Body of pancreas (tissue), 4 donors: ENCODE data around the gene CBR3. TPM values are rescaled to one million over a fixed set of nuclear protein-coding genes. Genes with fewer than 3 reads are reported as not detected.

Experiments used
- ATAC-seq: fragments of 150-250 bp; one replicate; pipeline ENCODE4 v1.9.1; 2016
- DNase-seq, 4 donors: peaks; one replicate each; pipeline ENCODE4 v3.0.0-alpha.2; 2019
- H3K27ac ChIP-seq, 4 donors: fragments of 200-600 bp; sonication (generic); 1 replicate in 3 of 4; 2 replicates in 1 of 4; pipeline versions ENCODE4 v1.5.1 to v1.6.1; 2016 to 2019; ENCODE audit warnings: mild to moderate bottlenecking in 1 of 4, mixed read lengths in 1 of 4, moderate library complexity in 1 of 4
- H3K27me3 ChIP-seq, 2 donors: fragments of 200-600 bp; sonication (generic); one replicate each; pipeline ENCODE4 v1.6.0; 2016; ENCODE audit warnings: mild to moderate bottlenecking in 1 of 2
- H3K36me3 ChIP-seq, 2 donors: fragments of 200-600 bp; sonication (generic); replicated peaks in 1 of 2; 2 replicates each; pipeline ENCODE4 v1.5.1; 2016; ENCODE audit warnings: low read depth in 2 of 2; ENCODE audit not compliant: insufficient read depth in 1 of 2
- H3K4me1 ChIP-seq: fragments of 200-600 bp; sonication (generic); one replicate; pipeline ENCODE4 v1.6.0; 2016
- H3K4me3 ChIP-seq, 2 donors: fragments of 200-600 bp; sonication (generic); 1 replicate in 1 of 2; 2 replicates in 1 of 2; pipeline ENCODE4 v1.5.1; 2016 to 2019
- H3K9me3 ChIP-seq, 3 donors: fragments of 200-600 bp; sonication (generic); 1 replicate in 2 of 3; 2 replicates in 1 of 3; pipeline ENCODE4 v1.5.1; 2016
- POLR2A ChIP-seq, 3 donors: fragments of 450-650 bp; IDR thresholded peaks; one replicate each; pipeline ENCODE4 v1.6.1; 2016; ENCODE audit warnings: antibody characterized with exemption in 3 of 3, mild to moderate bottlenecking in 2 of 3
- WGBS, 2 donors: methylation state at CpG; one replicate each; pipeline ENCODE4 v1.1.5; 2017; 5-methylcytosine and 5-hydroxymethylcytosine counted together
- intact Hi-C: fragments of 100-400 bp; cut with DNase I; formaldehyde crosslinking; loops from one replicate; pipeline ENCODE4 v1.15.1; 2023
- total RNA-seq, 2 donors: library from RNA; depleted of rRNA; stranded (reverse); fragments of >200 nt; gene quantifications; one replicate each; pipeline ENCODE4 v1.1.0, GENCODE V29; 2016
- TF ChIP-seq, protein P1 (sequence below), 7 experiments: fragments of 450-650 bp in 4 of 7; fragments of 200-600 bp in 3 of 7; sonication (generic) in 3 of 7; IDR thresholded peaks; one replicate each; pipeline ENCODE4 v1.5.1; 2016 to 2019; ENCODE audit warnings: antibody characterized with exemption in 7 of 7

The CBR3 gene
- total RNA-seq, 2 donors from 2014 or later, result 0.52 to 1.3 TPM

DNA sequence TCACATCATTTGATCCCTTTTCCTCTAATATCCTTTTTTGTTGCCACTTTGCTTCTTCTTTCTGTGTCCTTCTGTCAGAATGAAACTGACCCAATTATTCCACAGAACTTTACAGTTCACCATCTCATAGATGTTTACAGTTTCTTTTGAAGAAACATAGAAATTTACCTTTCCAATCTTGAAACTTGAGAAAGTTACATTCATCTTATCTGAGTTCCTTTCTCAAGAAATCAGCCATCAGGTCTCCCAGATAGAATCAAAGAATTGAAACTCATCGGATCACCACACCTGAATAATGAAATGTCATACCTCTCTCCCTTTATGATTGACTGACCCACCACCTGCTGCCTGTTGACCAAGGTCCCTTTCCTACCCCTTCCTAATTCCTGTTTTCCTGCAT lies 41.4 kb upstream of the CBR3 start:
- H3K4me3 ChIP-seq, result no peak overlapping the region
- peaks cover 0 to 4% (median 0%) of the 10 kb centered on the region in 3 donors for H3K9me3 ChIP-seq
- 85 to 87% methylated on average over 1 of the region's 1 CpG for WGBS, 2 donors
- DNase-seq, result no peak
- no peak for TF ChIP-seq POLR2A (IDR thresholded peaks at IDR 0.05)
- TF ChIP-seq, protein P1, sequence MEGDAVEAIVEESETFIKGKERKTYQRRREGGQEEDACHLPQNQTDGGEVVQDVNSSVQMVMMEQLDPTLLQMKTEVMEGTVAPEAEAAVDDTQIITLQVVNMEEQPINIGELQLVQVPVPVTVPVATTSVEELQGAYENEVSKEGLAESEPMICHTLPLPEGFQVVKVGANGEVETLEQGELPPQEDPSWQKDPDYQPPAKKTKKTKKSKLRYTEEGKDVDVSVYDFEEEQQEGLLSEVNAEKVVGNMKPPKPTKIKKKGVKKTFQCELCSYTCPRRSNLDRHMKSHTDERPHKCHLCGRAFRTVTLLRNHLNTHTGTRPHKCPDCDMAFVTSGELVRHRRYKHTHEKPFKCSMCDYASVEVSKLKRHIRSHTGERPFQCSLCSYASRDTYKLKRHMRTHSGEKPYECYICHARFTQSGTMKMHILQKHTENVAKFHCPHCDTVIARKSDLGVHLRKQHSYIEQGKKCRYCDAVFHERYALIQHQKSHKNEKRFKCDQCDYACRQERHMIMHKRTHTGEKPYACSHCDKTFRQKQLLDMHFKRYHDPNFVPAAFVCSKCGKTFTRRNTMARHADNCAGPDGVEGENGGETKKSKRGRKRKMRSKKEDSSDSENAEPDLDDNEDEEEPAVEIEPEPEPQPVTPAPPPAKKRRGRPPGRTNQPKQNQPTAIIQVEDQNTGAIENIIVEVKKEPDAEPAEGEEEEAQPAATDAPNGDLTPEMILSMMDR (IDR thresholded peaks at IDR 0.05), result no peak
- ATAC-seq, result no peak
- no peaks in the 10 kb centered on the region for H3K27me3 ChIP-seq
- H3K36me3 ChIP-seq, result no peaks in the 10 kb centered on the region
- H3K27ac ChIP-seq, result no peak overlapping the region
- H3K4me1 ChIP-seq, result no peaks in the 10 kb centered on the region
- intact Hi-C loops, result no loop called here

DNA sequence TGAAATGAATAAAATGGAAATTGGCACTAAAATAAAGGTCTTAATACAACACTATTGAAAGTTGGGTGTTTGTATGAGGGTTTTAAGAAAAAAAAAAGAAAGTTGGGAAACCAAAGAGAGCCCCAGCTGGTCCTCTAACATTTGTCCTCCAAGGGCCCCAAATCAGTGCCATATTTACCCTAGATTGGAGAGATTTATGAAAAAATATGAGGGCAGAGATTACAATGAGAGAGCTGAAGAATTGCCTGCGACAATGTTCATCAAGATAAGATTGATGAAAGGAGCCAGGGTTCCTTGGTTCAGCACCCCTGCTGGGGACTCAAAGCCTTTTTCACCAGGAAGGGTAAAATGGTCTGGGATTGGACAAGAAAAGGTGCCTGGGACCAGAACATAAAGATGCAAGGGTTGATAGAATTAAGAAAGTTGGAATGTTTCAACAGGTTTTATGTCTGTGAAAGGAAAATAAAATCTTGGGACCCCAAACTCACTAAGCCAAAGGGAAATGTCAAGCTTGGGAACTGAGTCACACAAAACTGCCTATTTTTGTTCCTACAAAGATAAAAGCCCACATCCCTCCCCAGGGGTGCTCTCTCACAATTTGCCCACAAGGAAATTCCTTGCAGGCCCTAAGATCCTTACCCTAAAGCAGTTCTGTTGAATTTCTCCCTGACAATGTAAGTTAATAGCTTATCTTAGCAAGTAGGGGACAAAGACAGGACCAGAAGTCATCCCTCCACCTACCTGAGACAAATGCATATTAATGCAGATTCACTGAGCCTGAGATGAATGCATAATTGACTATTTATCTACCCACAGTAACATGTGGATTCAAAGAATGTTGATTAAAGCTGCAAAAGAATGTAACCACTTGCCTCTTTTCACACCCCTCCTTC lies 38.2 kb upstream of the CBR3 start:
- no peak overlapping the region for H3K27ac ChIP-seq
- no peaks in the 10 kb centered on the region for H3K36me3 ChIP-seq
- DNase-seq (no peak), ATAC-seq (no peak)
- no peak overlapping the region for H3K4me3 ChIP-seq
- no peak for TF ChIP-seq POLR2A (IDR thresholded peaks at IDR 0.05)
- TF ChIP-seq, protein P1 (IDR thresholded peaks at IDR 0.05), result no peak
- no peaks in the 10 kb centered on the region for H3K4me1 ChIP-seq
- H3K9me3 ChIP-seq, result peaks cover 0 to 4% (median 0%) of the 10 kb centered on the region in 3 donors
- intact Hi-C loops, result no loop called here
- H3K27me3 ChIP-seq, result no peaks in the 10 kb centered on the region
- WGBS, 2 donors, result 41 to 43% methylated on average over 1 of the region's 1 CpG

DNA sequence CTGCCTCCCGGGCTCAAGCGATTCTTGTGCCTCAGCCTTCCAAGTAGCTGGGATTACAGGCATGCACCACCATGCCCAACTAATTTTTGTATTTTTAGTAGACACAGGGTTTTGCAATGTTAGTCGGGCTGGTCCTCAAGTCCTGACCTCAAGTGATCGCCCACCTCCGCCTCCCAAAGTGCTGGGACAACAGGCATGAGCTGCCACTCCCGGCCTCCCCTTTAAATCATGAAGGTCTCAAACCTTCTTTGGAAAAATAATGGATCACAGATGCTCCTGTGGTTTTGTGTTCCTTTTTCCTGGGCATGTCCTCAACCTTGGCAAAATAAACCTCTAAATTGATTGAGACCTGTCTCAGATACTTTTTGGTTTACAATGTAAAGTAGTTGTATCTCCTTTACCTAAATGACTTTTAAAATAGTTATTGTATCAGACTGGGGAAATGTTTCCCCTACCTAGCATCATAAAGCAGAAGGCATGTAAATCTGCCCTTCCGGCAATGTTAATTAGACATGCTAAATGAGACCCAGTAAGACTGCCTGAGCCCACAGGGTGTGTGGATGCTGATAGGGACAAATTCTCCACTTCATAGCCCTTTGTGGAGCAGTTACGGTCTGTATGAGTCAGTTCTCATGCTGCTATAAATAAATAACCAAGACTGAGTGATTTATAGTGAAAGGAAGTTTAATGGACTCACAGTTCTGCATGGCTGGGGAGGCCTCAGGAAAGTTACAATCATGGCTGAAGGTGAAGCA lies 37.3 kb upstream of the CBR3 start:
- Histone ChIP-seq H3K4me1 (no peaks in the 10 kb centered on the region), H3K4me3 (no peak overlapping the region), H3K36me3 (no peaks in the 10 kb centered on the region), H3K27ac (peak overlapping the region in 1 of 4 donors; percentile 43), H3K27me3 (no peaks in the 10 kb centered on the region), H3K9me3 (peaks cover 0 to 4% (median 0%) of the 10 kb centered on the region in 3 donors)
- no peak for TF ChIP-seq POLR2A (IDR thresholded peaks at IDR 0.05)
- TF ChIP-seq, protein P1 (IDR thresholded peaks at IDR 0.05), result no peak
- WGBS, 2 donors, result 70 to 74% methylated on average over 8 of the region's 8 CpGs
- intact Hi-C loops, result no loop called here
- ATAC-seq (no peak), DNase-seq (no peak)

DNA sequence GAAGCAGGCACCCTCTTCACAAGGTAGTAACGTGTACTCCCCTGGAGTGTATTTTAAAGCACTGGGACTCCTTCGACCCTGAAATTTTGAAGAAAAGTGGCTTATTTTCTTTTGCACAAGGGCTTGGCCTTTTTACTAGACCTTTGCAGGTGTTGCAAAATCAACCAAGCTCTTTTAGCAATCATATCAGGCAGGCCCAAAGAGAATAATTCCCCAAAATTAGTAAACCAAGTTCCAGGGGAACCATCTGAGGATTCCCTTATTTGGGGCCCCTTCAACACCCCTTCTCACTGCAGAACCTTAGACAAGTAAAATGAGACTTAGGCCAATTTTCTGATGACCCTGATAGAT lies 36.7 kb upstream of the CBR3 start:
- no peak for TF ChIP-seq POLR2A (IDR thresholded peaks at IDR 0.05)
- TF ChIP-seq, protein P1 (IDR thresholded peaks at IDR 0.05), result no peak
- Histone ChIP-seq H3K27ac (no peak overlapping the region), H3K9me3 (peaks cover 0 to 4% (median 0%) of the 10 kb centered on the region in 3 donors), H3K4me3 (no peak overlapping the region), H3K27me3 (no peaks in the 10 kb centered on the region), H3K36me3 (no peaks in the 10 kb centered on the region), H3K4me1 (no peaks in the 10 kb centered on the region)
- WGBS, 2 donors, result 53 to 56% methylated on average over 2 of the region's 2 CpGs
- ATAC-seq, result no peak
- intact Hi-C loops, result no loop called here
- no peak for DNase-seq
